Measurements from ENCODE around the gene SNTG2. TPM values are rescaled to one million over a fixed set of nuclear protein-coding genes. Genes with fewer than 3 reads are reported as not detected.

Gene SNTG2
- total and polyA plus RNA-seq, 10 of the 15 experiments (the other 5 are each of a cell fraction or from before 2014, with no cell fraction given), result not detected

GRCh38 chr2:980176-980575 lies 29.5 kb downstream of the SNTG2 start:
- in situ Hi-C loops (cut with MboI), result no loop called here
- no peak for ATAC-seq
- Histone ChIP-seq H3K9me3 (replicated peaks; ENCODE audit: control insufficient read depth, insufficient read depth, low read length) (no peaks in the 10 kb centered on the region), H3K27ac (ENCODE audit: control insufficient read depth, insufficient read depth) (no peak overlapping the region), H3K36me3 (ENCODE audit: control insufficient read depth in 2 of 2, insufficient read depth in 2 of 2, low read length in 1 of 2) (no peaks in the 10 kb centered on the region), H3K4me3 (no peak overlapping the region), H3K4me1 (ENCODE audit: control insufficient read depth, insufficient read depth, low read length) (peaks cover 7% of the 10 kb centered on the region), H2AFZ (ENCODE audit: control insufficient read depth, low read depth, low read length) (no peak overlapping the region), H3K27me3 (replicated peaks in 1 of 2; ENCODE audit: control insufficient read depth in 2 of 2, insufficient read depth in 2 of 2, low read length in 1 of 2) (no peaks in the 10 kb centered on the region; a peak in 2 of 4 replicates), H4K20me1 (ENCODE audit: control insufficient read depth, insufficient read depth) (no peaks in the 10 kb centered on the region), H3K9ac (ENCODE audit: control insufficient read depth, insufficient read depth, low read length) (no peak overlapping the region), H3K79me2 (ENCODE audit: control insufficient read depth, insufficient read depth, low read length) (no peaks in the 10 kb centered on the region), H3K4me2 (ENCODE audit: control insufficient read depth, insufficient read depth) (no peak overlapping the region)
- no TSS peak for BruUV-seq (replicated peaks)
- RAD21 ChIA-PET (ENCODE audit: unreplicated experiment), result no interaction called here
- intact Hi-C loops (cut with micrococcal nuclease; ENCODE audit: unreplicated experiment), result no loop called here
- FAIRE-seq, result no peak
- SMC1A ChIA-PET (ENCODE audit: uncharacterized antibody, unreplicated experiment), result interaction anchor here (1.3 kb wide), 1 partner anchor 11 kb away, joined by 3 read pairs; no protein-coding TSS in a partner anchor
- CTCF ChIA-PET, result interaction anchor here (1.2 kb wide), 1 partner anchor 27 kb away, joined by 4 read pairs; no protein-coding TSS in a partner anchor
- POLR2A ChIA-PET, result no interaction called here
- DNase-seq (ENCODE audit: low read depth, low spot score), result no peak
- WGBS (ENCODE audit: insufficient coverage, insufficient replicate concordance, low lambda C conversion rate, missing lambda C conversion rate), result 0% methylated on average over 4 of the region's 4 CpGs
- TF ChIP-seq USF1 (IDR thresholded peaks at IDR 0.05; ENCODE audit: borderline replicate concordance, extremely low read length, insufficient read depth, low read depth, low read length), result no peak
- no peak for TF ChIP-seq LARP7 (IDR thresholded peaks at IDR 0.05)
- TF ChIP-seq TBL1XR1 (IDR thresholded peaks at IDR 0.05; ENCODE audit: low read depth, low read length), result no peak
- no peak for TF ChIP-seq NR2C2 (IDR thresholded peaks at IDR 0.05; ENCODE audit: borderline replicate concordance, control insufficient read depth, insufficient read length, low read depth)
- no peak for TF ChIP-seq IRF3 (IDR thresholded peaks at IDR 0.05)
- no peak for TF ChIP-seq CBFB (IDR thresholded peaks at IDR 0.05; ENCODE audit: low read depth)
- TF ChIP-seq REST (IDR thresholded peaks at IDR 0.05; ENCODE audit: low read depth, low read length), result no peak
- TF ChIP-seq HDAC6 (IDR thresholded peaks at IDR 0.05; ENCODE audit: unreplicated experiment), result no peak
- TF ChIP-seq RAD21 (IDR thresholded peaks at IDR 0.05; ENCODE audit: insufficient read depth, low read depth, low read length), result no peak
- TF ChIP-seq SMC3 (IDR thresholded peaks at IDR 0.05; ENCODE audit: borderline replicate concordance, low read length), result no peak
- TF ChIP-seq ETV6 (conservative IDR thresholded peaks at IDR 0.05 in 1 of 2, IDR thresholded peaks at IDR 0.05 in 1 of 2; ENCODE audit: borderline replicate concordance in 1 of 2, low read depth in 1 of 2), result no peak
- TF ChIP-seq ZNF592 (IDR thresholded peaks at IDR 0.05), result no peak
- TF ChIP-seq BHLHE40 (IDR thresholded peaks at IDR 0.05; ENCODE audit: borderline replicate concordance in 1 of 2, low read depth in 2 of 2, low read length in 1 of 2), result no peak
- no peak for TF ChIP-seq FOS (IDR thresholded peaks at IDR 0.05; ENCODE audit: borderline replicate concordance, extremely low read depth, insufficient read length)
- no peak for TF ChIP-seq CBX5 (IDR thresholded peaks at IDR 0.05; ENCODE audit: low read depth)
